GM23248 (cell line): Measurements from ENCODE around the gene PLCXD1. TPM values are rescaled to one million over a fixed set of nuclear protein-coding genes. Genes with fewer than 3 reads are reported as not detected.

Experiments
- DNase-seq: peaks from one replicate; pipeline ENCODE4 v3.0.0-alpha.2; 2015
- H2AFZ ChIP-seq: fragments of 200-600 bp; sonication (generic); 2 replicates; pipeline ENCODE4 v1.6.1; 2016; ENCODE audit warnings: antibody characterized with exemption
- H3F3A ChIP-seq: fragments of 200-600 bp; sonication (generic); 2 replicates; pipeline ENCODE4 v1.6.1; 2016; ENCODE audit warnings: mild to moderate bottlenecking, antibody characterized with exemption, mixed run types; ENCODE audit not compliant: insufficient read depth
- H3K27ac ChIP-seq: fragments of 200-600 bp; sonication (generic); 2 replicates; pipeline ENCODE4 v1.5.1; 2016; ENCODE audit warnings: mild to moderate bottlenecking
- H3K27me3 ChIP-seq: fragments of 200-600 bp; sonication (generic); replicated peaks from 2 replicates; pipeline ENCODE4 v1.6.1; 2016; ENCODE audit warnings: mild to moderate bottlenecking; ENCODE audit not compliant: insufficient read depth
- H3K36me3 ChIP-seq: fragments of 200-600 bp; sonication (generic); 2 replicates; pipeline ENCODE4 v1.6.1; 2016; ENCODE audit warnings: low read depth, mild to moderate bottlenecking
- H3K4me1 ChIP-seq: fragments of 200-600 bp; sonication (generic); 2 replicates; pipeline ENCODE4 v1.6.1; 2016; ENCODE audit warnings: mild to moderate bottlenecking; ENCODE audit not compliant: insufficient read depth
- H3K4me2 ChIP-seq: fragments of 200-600 bp; sonication (generic); one replicate; pipeline ENCODE4 v1.6.1; 2016; ENCODE audit warnings: mild to moderate bottlenecking; ENCODE audit not compliant: unreplicated experiment
- H3K4me3 ChIP-seq: fragments of 200-600 bp; sonication (generic); 2 replicates; pipeline ENCODE4 v1.5.1; 2016; ENCODE audit warnings: mild to moderate bottlenecking
- H3K79me2 ChIP-seq: fragments of 200-600 bp; sonication (generic); 2 replicates; pipeline ENCODE4 v1.6.1; 2016; ENCODE audit warnings: mild to moderate bottlenecking; ENCODE audit not compliant: insufficient read depth
- H3K9ac ChIP-seq: fragments of 200-600 bp; sonication (generic); 2 replicates; pipeline ENCODE4 v1.6.1; 2016; ENCODE audit warnings: mild to moderate bottlenecking
- H3K9me2 ChIP-seq: fragments of 200-600 bp; sonication (generic); 2 replicates; pipeline ENCODE4 v1.6.1; 2016; ENCODE audit warnings: mixed run types, mild to moderate bottlenecking, moderate library complexity; ENCODE audit not compliant: insufficient read depth
- H3K9me3 ChIP-seq: fragments of 200-600 bp; sonication (generic); one replicate; pipeline ENCODE4 v1.6.1; 2017; ENCODE audit warnings: low read depth
- H4K20me1 ChIP-seq: fragments of 200-600 bp; sonication (generic); 2 replicates; pipeline ENCODE4 v1.6.0; 2016; ENCODE audit not compliant: insufficient read depth
- EZH2 ChIP-seq: fragments of 200-600 bp; sonication (generic); IDR thresholded peaks from 2 replicates; pipeline ENCODE4 v1.6.1; 2018; ENCODE audit warnings: antibody characterized with exemption, mild to moderate bottlenecking; ENCODE audit not compliant: insufficient read depth, poor library complexity, severe bottlenecking
- EZH2phosphoT487 ChIP-seq: fragments of 200-600 bp; sonication (generic); IDR thresholded peaks from 2 replicates; pipeline ENCODE4 v1.6.1; 2018; ENCODE audit warnings: antibody characterized with exemption, moderate library complexity, mild to moderate bottlenecking, low read depth; ENCODE audit not compliant: insufficient read depth
- WGBS, 2 experiments: methylation state at CpG; one replicate each; pipeline ENCODE4 v1.1.6; 2015 to 2017; ENCODE audit warnings: low lambda C conversion rate in 2 of 2, low coverage in 1 of 2; ENCODE audit errors: missing lambda C conversion rate in 2 of 2; 5-methylcytosine and 5-hydroxymethylcytosine counted together
- in situ Hi-C: fragments of 300-500 bp; cut with MboI; formaldehyde crosslinking; loops from 2 replicates; pipeline ENCODE4 v1.15.0; 2020
- polyA plus RNA-seq: library from polyadenylated mRNA; unstranded; fragments of >200 nt; fragmentation: Nextera tagmentation; extraction: Ambion mirVana; gene quantifications from 2 replicates; pipeline ENCODE4 v1.2.1, GENCODE V29; 2016
- total RNA-seq: library from RNA; depleted of rRNA; stranded (reverse); fragments of >200 nt; shearing (Covaris generic); gene quantifications from 2 replicates; pipeline ENCODE4 v1.2.3, GENCODE V29; 2014

The PLCXD1 gene
- total and polyA plus RNA-seq, 2 experiments from 2014 or later, result 3.3 to 4.3 TPM

DNA sequence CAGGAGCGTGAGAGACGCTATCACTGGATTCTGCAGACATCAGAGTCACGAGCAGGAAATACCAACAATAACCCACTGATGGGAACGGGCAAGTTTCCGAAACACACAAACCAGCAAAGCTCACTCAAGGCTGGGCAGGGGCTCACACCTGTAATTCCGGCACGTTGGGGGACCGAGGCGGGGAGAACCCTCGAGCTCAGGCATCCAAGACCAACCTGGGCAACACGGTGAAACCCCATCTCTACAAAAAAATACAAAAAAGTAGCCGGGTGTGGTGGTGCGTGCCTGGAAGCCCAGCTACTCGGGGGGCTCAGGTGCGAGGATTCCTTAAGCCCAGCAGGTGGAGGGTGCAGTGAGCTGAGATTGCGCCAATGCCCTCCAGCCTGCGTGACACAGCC lies 54.6 kb downstream of the PLCXD1 start:
- Histone ChIP-seq H3K27ac (no peak overlapping the region), H3K4me3 (no peak overlapping the region), H3K4me2 (no peak overlapping the region), H3K9me2 (no peaks in the 10 kb centered on the region), H3F3A (no peaks in the 10 kb centered on the region), H3K79me2 (no peaks in the 10 kb centered on the region), H4K20me1 (no peaks in the 10 kb centered on the region), H3K27me3 (no peaks in the 10 kb centered on the region), H3K9me3 (no peaks in the 10 kb centered on the region), H2AFZ (no peak overlapping the region), H3K9ac (no peak overlapping the region), H3K4me1 (peaks cover 3% of the 10 kb centered on the region), H3K36me3 (no peaks in the 10 kb centered on the region)
- TF ChIP-seq EZH2phosphoT487 (no peak), EZH2 (no peak)
- no peak for DNase-seq
- WGBS, 2 experiments, result 94 to 95% methylated on average over 17 of the region's 17 CpGs
- in situ Hi-C loops, result no loop called here

GRCh38 chrX:336227-336626 lies 55.0 kb downstream of the PLCXD1 start:
- Histone ChIP-seq H4K20me1 (no peaks in the 10 kb centered on the region), H2AFZ (no peak overlapping the region), H3F3A (no peaks in the 10 kb centered on the region), H3K27me3 (no peaks in the 10 kb centered on the region), H3K4me3 (no peak overlapping the region), H3K4me2 (no peak overlapping the region), H3K79me2 (no peaks in the 10 kb centered on the region), H3K9ac (no peak overlapping the region), H3K9me2 (no peaks in the 10 kb centered on the region), H3K36me3 (no peaks in the 10 kb centered on the region), H3K4me1 (peaks cover 3% of the 10 kb centered on the region), H3K9me3 (no peaks in the 10 kb centered on the region), H3K27ac (no peak overlapping the region)
- no peak for TF ChIP-seq EZH2phosphoT487
- no peak for TF ChIP-seq EZH2
- DNase-seq, result no peak
- 96 to 97% methylated on average over 21 of the region's 21 CpGs for WGBS, 2 experiments
- in situ Hi-C loops, result no loop called here

GRCh38 chrX:337331-337831 lies 56.2 kb downstream of the PLCXD1 start:
- H3K27me3 ChIP-seq, result no peaks in the 10 kb centered on the region
- WGBS, 2 experiments, result 91 to 92% methylated on average over 32 to 38 of the region's 38 CpGs
- no peaks in the 10 kb centered on the region for H3K79me2 ChIP-seq
- no peaks in the 10 kb centered on the region for H4K20me1 ChIP-seq
- no peak overlapping the region for H3K27ac ChIP-seq
- H3K4me1 ChIP-seq, result no peaks in the 10 kb centered on the region
- H2AFZ ChIP-seq, result no peak overlapping the region
- no peak overlapping the region for H3K9ac ChIP-seq
- H3K9me3 ChIP-seq, result no peaks in the 10 kb centered on the region
- H3K4me2 ChIP-seq, result no peak overlapping the region
- H3K36me3 ChIP-seq, result no peaks in the 10 kb centered on the region
- no peaks in the 10 kb centered on the region for H3K9me2 ChIP-seq
- H3F3A ChIP-seq, result no peaks in the 10 kb centered on the region
- no peak for TF ChIP-seq EZH2
- TF ChIP-seq EZH2phosphoT487, result no peak
- no peak for DNase-seq
- no peak overlapping the region for H3K4me3 ChIP-seq
- in situ Hi-C loops, result no loop called here

GRCh38 chrX:338281-338835 lies 57.2 kb downstream of the PLCXD1 start:
- no peaks in the 10 kb centered on the region for H3K27me3 ChIP-seq
- in situ Hi-C loops, result no loop called here
- H3K9me2 ChIP-seq, result no peaks in the 10 kb centered on the region
- H3K4me3 ChIP-seq, result no peak overlapping the region
- H3K79me2 ChIP-seq, result no peaks in the 10 kb centered on the region
- DNase-seq, result no peak
- no peaks in the 10 kb centered on the region for H3K9me3 ChIP-seq
- no peak for TF ChIP-seq EZH2
- no peak for TF ChIP-seq EZH2phosphoT487
- no peak overlapping the region for H2AFZ ChIP-seq
- H3K27ac ChIP-seq, result no peak overlapping the region
- H3K4me2 ChIP-seq, result no peak overlapping the region
- no peak overlapping the region for H3K9ac ChIP-seq
- H3F3A ChIP-seq, result no peaks in the 10 kb centered on the region
- H3K36me3 ChIP-seq, result no peaks in the 10 kb centered on the region
- H4K20me1 ChIP-seq, result no peaks in the 10 kb centered on the region
- no peaks in the 10 kb centered on the region for H3K4me1 ChIP-seq
- whole genome bisulfite sequencing, 2 experiments, result 94 to 95% methylated on average over 10 to 53 of the region's 53 CpGs

GRCh38 chrX:338836-339400 lies 57.7 kb downstream of the PLCXD1 start:
- no peaks in the 10 kb centered on the region for H3K9me3 ChIP-seq
- H3K27me3 ChIP-seq, result no peaks in the 10 kb centered on the region
- no peaks in the 10 kb centered on the region for H3K36me3 ChIP-seq
- H3K4me1 ChIP-seq, result no peaks in the 10 kb centered on the region
- H3K9me2 ChIP-seq, result no peaks in the 10 kb centered on the region
- H3K4me2 ChIP-seq, result no peak overlapping the region
- no peaks in the 10 kb centered on the region for H4K20me1 ChIP-seq
- DNase-seq, result peak; percentile 10
- H3K27ac ChIP-seq, result no peak overlapping the region
- 97 to 98% methylated on average over 41 to 44 of the region's 44 CpGs for WGBS, 2 experiments
- H3K9ac ChIP-seq, result no peak overlapping the region
- no peak overlapping the region for H3K4me3 ChIP-seq
- in situ Hi-C loops, result no loop called here
- H3F3A ChIP-seq, result no peaks in the 10 kb centered on the region
- no peaks in the 10 kb centered on the region for H3K79me2 ChIP-seq
- no peak overlapping the region for H2AFZ ChIP-seq
- TF ChIP-seq EZH2 (no peak), EZH2phosphoT487 (no peak)
